Lower lobe of right lung (tissue), 2 donors: ENCODE data around the gene CCDC92. TPM values are rescaled to one million over a fixed set of nuclear protein-coding genes. Genes with fewer than 3 reads are reported as not detected.
A peak's percentile ranks its signal among the peaks of the same experiment; 100 is the strongest.

ENCODE experiments used
- ATAC-seq, 2 donors: fragments of 200-7000 bp; cut with Tn5 transposase; one replicate each; pipeline ENCODE4 v1.9.1; 2020 to 2022; ENCODE audit warnings: mild to moderate bottlenecking in 2 of 2, moderate library complexity in 2 of 2
- DNase-seq: peaks from one replicate; pipeline ENCODE4 v3.0.0-alpha.2; 2020
- H3K27ac ChIP-seq: fragments of 200-600 bp; one replicate; pipeline ENCODE4 v1.8.0; 2022
- H3K27me3 ChIP-seq: fragments of 200-600 bp; one replicate; pipeline ENCODE4 v1.8.0; 2022; ENCODE audit warnings: low read depth
- H3K36me3 ChIP-seq: fragments of 200-600 bp; one replicate; pipeline ENCODE4 v1.8.0; 2022; ENCODE audit warnings: mild to moderate bottlenecking
- H3K4me1 ChIP-seq: fragments of 200-600 bp; one replicate; pipeline ENCODE4 v1.8.0; 2022
- H3K4me3 ChIP-seq: fragments of 200-600 bp; one replicate; pipeline ENCODE4 v1.8.0; 2022; ENCODE audit warnings: mild to moderate bottlenecking
- H3K9me3 ChIP-seq: fragments of 200-600 bp; one replicate; pipeline ENCODE4 v1.8.0; 2022
- intact Hi-C: fragments of 100-400 bp; cut with DNase I; formaldehyde crosslinking; loops from one replicate; pipeline ENCODE4 v1.11.0; 2022
- total RNA-seq: library from RNA; stranded (reverse); fragmentation: NEBNext Ultra II Directional; extraction: Animal tissue kit (Norgen Biotek cat#: 25700); gene quantifications from one replicate; pipeline ENCODE4 v1.2.1, GENCODE V29; 2021
- TF ChIP-seq, protein P1 (sequence below): fragments of 200-600 bp; IDR thresholded peaks from one replicate; pipeline ENCODE4 v1.8.0; 2022; ENCODE audit warnings: antibody characterized with exemption, mild to moderate bottlenecking
- donor health status: DM: no; HTN: yes; CAD: no; lungs with severe emphysema.

CCDC92 gene
- total RNA-seq, 1 donor from 2014 or later, result 47.6 TPM

GRCh38 chr12:123989753-123990152 lies 17.1 kb upstream of the CCDC92 start:
- peaks cover 41% of the 10 kb centered on the region for H3K36me3 ChIP-seq
- H3K9me3 ChIP-seq, result no peaks in the 10 kb centered on the region
- no peaks in the 10 kb centered on the region for H3K27me3 ChIP-seq
- TF ChIP-seq, protein P1, sequence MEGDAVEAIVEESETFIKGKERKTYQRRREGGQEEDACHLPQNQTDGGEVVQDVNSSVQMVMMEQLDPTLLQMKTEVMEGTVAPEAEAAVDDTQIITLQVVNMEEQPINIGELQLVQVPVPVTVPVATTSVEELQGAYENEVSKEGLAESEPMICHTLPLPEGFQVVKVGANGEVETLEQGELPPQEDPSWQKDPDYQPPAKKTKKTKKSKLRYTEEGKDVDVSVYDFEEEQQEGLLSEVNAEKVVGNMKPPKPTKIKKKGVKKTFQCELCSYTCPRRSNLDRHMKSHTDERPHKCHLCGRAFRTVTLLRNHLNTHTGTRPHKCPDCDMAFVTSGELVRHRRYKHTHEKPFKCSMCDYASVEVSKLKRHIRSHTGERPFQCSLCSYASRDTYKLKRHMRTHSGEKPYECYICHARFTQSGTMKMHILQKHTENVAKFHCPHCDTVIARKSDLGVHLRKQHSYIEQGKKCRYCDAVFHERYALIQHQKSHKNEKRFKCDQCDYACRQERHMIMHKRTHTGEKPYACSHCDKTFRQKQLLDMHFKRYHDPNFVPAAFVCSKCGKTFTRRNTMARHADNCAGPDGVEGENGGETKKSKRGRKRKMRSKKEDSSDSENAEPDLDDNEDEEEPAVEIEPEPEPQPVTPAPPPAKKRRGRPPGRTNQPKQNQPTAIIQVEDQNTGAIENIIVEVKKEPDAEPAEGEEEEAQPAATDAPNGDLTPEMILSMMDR, result no peak
- ATAC-seq (no peak), DNase-seq (no peak)
- H3K27ac ChIP-seq, result no peak overlapping the region
- intact Hi-C loops, result loop anchor here (10.0 kb wide), 1 partner anchor 85 kb away; no protein-coding TSS in a partner anchor
- H3K4me1 ChIP-seq, result peaks cover 43% of the 10 kb centered on the region
- H3K4me3 ChIP-seq, result no peak overlapping the region

DNA sequence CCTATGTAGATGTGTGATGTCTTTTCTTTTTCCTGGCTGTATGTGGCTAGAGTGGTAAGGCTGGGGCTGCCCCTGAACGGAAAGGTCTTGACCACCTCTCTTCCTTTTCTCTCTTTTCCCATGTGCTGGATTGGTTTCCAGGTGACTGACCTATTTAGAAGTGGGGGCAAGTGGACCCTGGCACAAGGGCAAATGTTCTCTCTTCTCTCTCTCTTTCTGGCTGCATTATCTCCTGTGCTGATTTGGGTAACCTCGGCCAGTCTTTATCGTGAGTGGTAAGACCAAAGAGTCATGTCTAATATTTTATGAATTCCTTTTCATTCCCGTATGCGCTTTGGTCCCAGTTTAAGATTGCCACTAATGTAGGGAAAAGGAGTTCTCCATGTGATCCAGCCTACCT lies 16.5 kb upstream of the CCDC92 start:
- ATAC-seq (no peak), DNase-seq (no peak)
- TF ChIP-seq, protein P1, result no peak
- Histone ChIP-seq H3K27ac (no peak overlapping the region), H3K36me3 (peaks cover 41% of the 10 kb centered on the region), H3K9me3 (no peaks in the 10 kb centered on the region), H3K4me3 (no peak overlapping the region), H3K27me3 (no peaks in the 10 kb centered on the region), H3K4me1 (peaks cover 47% of the 10 kb centered on the region)
- intact Hi-C loops, result loop anchor here (10.0 kb wide), 1 partner anchor 84 kb away; no protein-coding TSS in a partner anchor

- DNase-seq (no peak), ATAC-seq (no peak)
- H3K27ac ChIP-seq, result no peak overlapping the region
- peaks cover 57% of the 10 kb centered on the region for H3K4me1 ChIP-seq
- TF ChIP-seq, protein P1, result no peak
- H3K36me3 ChIP-seq, result peaks cover 36% of the 10 kb centered on the region
- H3K4me3 ChIP-seq, result no peak overlapping the region
- no peaks in the 10 kb centered on the region for H3K27me3 ChIP-seq
- no peaks in the 10 kb centered on the region for H3K9me3 ChIP-seq
- intact Hi-C loops, result loop anchor here (10.0 kb wide), 1 partner anchor 82 kb away; no protein-coding TSS in a partner anchor
Measured at GRCh38 chr12:123987022-123987421, 14.4 kb upstream of the CCDC92 start.

DNA sequence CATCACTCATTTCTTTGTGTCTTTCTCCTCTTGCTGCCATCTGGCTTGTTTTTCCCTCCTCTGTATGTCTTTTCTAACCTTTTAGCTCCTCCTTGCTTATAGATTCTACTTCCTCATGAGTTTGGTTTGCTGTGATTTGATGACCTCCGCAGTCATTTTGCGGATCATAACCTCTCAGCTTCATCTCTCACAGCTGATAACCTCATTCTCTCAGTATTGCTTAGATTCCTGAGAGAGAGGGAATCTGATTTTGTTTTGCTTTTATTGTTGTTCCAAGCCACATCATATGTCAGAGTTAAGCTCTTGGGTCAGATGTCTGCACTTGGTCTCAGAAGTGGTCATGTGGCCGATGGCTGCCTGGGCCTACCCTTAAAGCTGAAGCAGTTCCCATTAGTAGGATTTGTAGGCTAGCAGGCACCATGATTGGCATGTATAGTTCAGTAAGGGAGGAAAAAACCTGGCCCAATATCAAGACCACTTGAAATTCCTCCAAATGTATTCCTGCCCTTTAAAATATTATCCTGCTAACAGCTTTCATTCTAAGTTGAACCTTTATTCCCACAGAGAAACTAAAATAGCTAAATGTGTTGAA lies 13.8 kb upstream of the CCDC92 start:
- peak overlapping the region; percentile 7 for H3K27ac ChIP-seq
- ATAC-seq (peak; percentile 61 to 69), DNase-seq (peak; percentile 47)
- no peak overlapping the region for H3K4me3 ChIP-seq
- peaks cover 30% of the 10 kb centered on the region for H3K36me3 ChIP-seq
- intact Hi-C loops, result loop anchor here (10.0 kb wide), 1 partner anchor 82 kb away; no protein-coding TSS in a partner anchor
- no peaks in the 10 kb centered on the region for H3K27me3 ChIP-seq
- TF ChIP-seq, protein P1, result no peak
- H3K9me3 ChIP-seq, result no peaks in the 10 kb centered on the region
- H3K4me1 ChIP-seq, result peaks cover 57% of the 10 kb centered on the region

DNA sequence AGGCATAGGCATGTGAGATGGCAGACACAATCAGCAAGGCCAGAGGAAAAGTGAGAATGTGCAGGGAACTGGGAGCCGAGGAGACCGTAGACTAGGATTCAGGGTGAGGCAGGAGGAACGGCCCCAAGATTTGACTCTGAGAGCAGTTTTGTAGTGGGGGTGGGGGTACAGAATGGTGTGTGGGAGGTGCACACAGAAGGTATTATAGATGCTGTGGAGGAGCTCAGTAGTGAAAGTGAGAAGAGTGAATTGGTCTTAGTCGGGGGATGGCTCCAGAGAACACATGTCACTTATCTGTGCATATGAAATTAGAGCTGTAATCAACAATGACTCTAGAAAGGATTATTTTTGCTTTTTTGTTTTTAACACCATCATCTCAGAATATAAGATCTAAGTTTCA lies 12.3 kb upstream of the CCDC92 start:
- Histone ChIP-seq H3K27ac (no peak overlapping the region), H3K4me1 (peaks cover 43% of the 10 kb centered on the region), H3K4me3 (no peak overlapping the region), H3K36me3 (peaks cover 29% of the 10 kb centered on the region), H3K27me3 (no peaks in the 10 kb centered on the region), H3K9me3 (no peaks in the 10 kb centered on the region)
- intact Hi-C loops, result loop anchor here (10.0 kb wide), 1 partner anchor 80 kb away; no protein-coding TSS in a partner anchor
- no peak for ATAC-seq
- TF ChIP-seq, protein P1, result no peak
- DNase-seq, result no peak
